Measurements from ENCODE around the gene SAP30BP. TPM values are rescaled to one million over a fixed set of nuclear protein-coding genes. Genes with fewer than 3 reads are reported as not detected.

SAP30BP gene
- total and polyA plus RNA-seq, 2 of the 8 experiments (the other 6 are each of a cell fraction or from before 2014, with no cell fraction given): 63.3 to 79.9 TPM

DNA sequence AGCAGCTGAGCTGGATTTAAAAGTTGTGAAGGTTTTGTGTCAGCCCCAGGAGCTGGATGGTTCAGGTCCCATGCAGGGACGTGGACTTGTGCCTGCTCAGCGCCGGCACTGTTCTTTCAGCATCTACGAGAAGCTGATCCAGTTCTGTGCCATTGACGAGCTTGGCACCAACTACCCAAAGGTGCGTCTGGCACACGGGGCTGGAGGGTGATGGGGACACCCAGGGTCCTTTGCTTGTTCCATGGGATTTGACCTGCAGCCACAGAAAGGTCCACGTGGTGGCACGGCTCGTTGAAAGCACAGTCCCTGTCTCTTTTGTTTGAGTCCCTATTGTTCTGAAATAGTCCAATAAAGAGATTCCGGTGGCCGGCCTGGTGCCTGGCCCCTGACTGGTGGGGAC, 36.1 kb downstream of the SAP30BP start:
- ChIA-PET POLR2A (ENCODE audit: partially characterized antibody) (interaction anchor here (1.0 to 1.5 kb wide), 5 partner anchors 10 to 61 kb away, joined by 3 to 5 read pairs (median 4); no protein-coding TSS in a partner anchor), CTCF (ENCODE audit: partially characterized antibody) (interaction anchor here (0.6 to 9.1 kb wide), 7 partner anchors 9 to 838 kb away, joined by 3 to 87 read pairs (median 4); partner anchors contain the start of gene GALK1)
- 96% methylated on average over 12 of the region's 12 CpGs; no CpG with 5 or more reads in 1 of the 2 experiments for WGBS, 2 experiments (ENCODE audit: extremely low coverage in 1 of 2, insufficient coverage in 1 of 2, insufficient read length in 1 of 2, insufficient replicate concordance in 2 of 2, low coverage in 1 of 2, low lambda C conversion rate in 2 of 2, missing lambda C conversion rate in 1 of 2)
- peaks cover 0 to 6% of the 10 kb centered on the region in 2 experiments for H4K20me1 ChIP-seq (replicated peaks in 1 of 2; ENCODE audit: control insufficient read depth in 1 of 2, insufficient read depth in 2 of 2, low read length in 2 of 2)
- no peak overlapping the region for H3K9ac ChIP-seq (replicated peaks in 1 of 4; ENCODE audit: extremely low read depth in 1 of 4, low read depth in 3 of 4, low read length in 3 of 4)
- no peak overlapping the region for H3K56ac ChIP-seq (replicated peaks; ENCODE audit: insufficient read length, low read depth, low read length)
- H3K36me3 ChIP-seq (ENCODE audit: control insufficient read depth in 2 of 4, insufficient read depth in 4 of 4, low read length in 3 of 4): peaks cover 28 to 63% (median 50%) of the 10 kb centered on the region in 4 experiments
- H3K27ac ChIP-seq (ENCODE audit: low read depth, low read length): no peak overlapping the region
- H4K91ac ChIP-seq (replicated peaks; ENCODE audit: insufficient read length, low read length): no peak overlapping the region
- H2BK5ac ChIP-seq (ENCODE audit: low read depth, low read length): no peak overlapping the region
- no peak overlapping the region for H2AK5ac ChIP-seq (ENCODE audit: low read depth, low read length)
- FAIRE-seq (no peak), DNase-seq (ENCODE audit: low read depth in 1 of 2, low spot score in 2 of 2) (no peak)
- no peaks in the 10 kb centered on the region for H3K9me3 ChIP-seq (ENCODE audit: insufficient read depth in 2 of 2, low read depth in 1 of 2, low read length in 1 of 2)
- H3K27me3 ChIP-seq (replicated peaks in 1 of 4; ENCODE audit: control insufficient read depth in 3 of 4, extremely low read depth in 1 of 4, insufficient read depth in 3 of 4, low read length in 3 of 4): no peaks in the 10 kb centered on the region
- no peaks in the 10 kb centered on the region for H3K4me1 ChIP-seq (replicated peaks in 1 of 4; ENCODE audit: control insufficient read depth in 3 of 4, insufficient read depth in 4 of 4, low read length in 3 of 4)
- H3K79me2 ChIP-seq (ENCODE audit: control insufficient read depth in 1 of 2, insufficient read depth in 2 of 2, low read length in 2 of 2): no peaks in the 10 kb centered on the region
- H2BK20ac ChIP-seq (ENCODE audit: low read length): no peak overlapping the region
- no peak overlapping the region for H4K8ac ChIP-seq (ENCODE audit: extremely low read depth, insufficient read depth, low read length)
- H3K4ac ChIP-seq (replicated peaks; ENCODE audit: insufficient read length, low read depth, low read length): no peak overlapping the region
- no peak overlapping the region for H2AFZ ChIP-seq (ENCODE audit: low read length)
- no peak overlapping the region for H3K18ac ChIP-seq (ENCODE audit: extremely low read depth, low read length)
- no peak overlapping the region for H2BK15ac ChIP-seq (ENCODE audit: low read length)
- H3K4me2 ChIP-seq (ENCODE audit: insufficient read depth in 1 of 2, low read depth in 2 of 2, low read length in 2 of 2): no peak overlapping the region
- H3K23me2 ChIP-seq (ENCODE audit: low read depth, low read length): no peaks in the 10 kb centered on the region
- no peaks in the 10 kb centered on the region for H3K79me1 ChIP-seq (ENCODE audit: low read depth, low read length)
- no peak overlapping the region for H4K5ac ChIP-seq (ENCODE audit: insufficient read length, low read depth, low read length)
- H2BK12ac ChIP-seq (ENCODE audit: low read depth, low read length): no peak overlapping the region
- H2BK120ac ChIP-seq (replicated peaks; ENCODE audit: low read depth, low read length): no peak overlapping the region
- no peak overlapping the region for H3K14ac ChIP-seq (ENCODE audit: insufficient read length)
- H3K4me3 ChIP-seq (ENCODE audit: extremely low read depth in 1 of 4, insufficient read depth in 2 of 4, low read depth in 3 of 4, low read length in 4 of 4): no peak overlapping the region
- no peak overlapping the region for H3K23ac ChIP-seq (ENCODE audit: insufficient read length)
- no peak for TF ChIP-seq TCF12 (IDR thresholded peaks at IDR 0.05; ENCODE audit: low read depth, low read length)
- TF ChIP-seq, protein P1, sequence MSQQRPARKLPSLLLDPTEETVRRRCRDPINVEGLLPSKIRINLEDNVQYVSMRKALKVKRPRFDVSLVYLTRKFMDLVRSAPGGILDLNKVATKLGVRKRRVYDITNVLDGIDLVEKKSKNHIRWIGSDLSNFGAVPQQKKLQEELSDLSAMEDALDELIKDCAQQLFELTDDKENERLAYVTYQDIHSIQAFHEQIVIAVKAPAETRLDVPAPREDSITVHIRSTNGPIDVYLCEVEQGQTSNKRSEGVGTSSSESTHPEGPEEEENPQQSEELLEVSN (IDR thresholded peaks at IDR 0.05): no peak

Measured in H1 (cell line).